OCI-LY1 (cell line): ENCODE measurements around the gene ZMIZ2.

Experiments used
- EZH2 ChIP-seq: fragments of 200-600 bp; sonication (generic), shearing (Covaris generic); IDR thresholded peaks from 2 replicates; pipeline ENCODE4 v1.8.0; 2017; ENCODE audit warnings: borderline replicate concordance, mixed run types, mild to moderate bottlenecking, antibody characterized with exemption, low read length, moderate library complexity, mixed read lengths
- TF ChIP-seq, protein P1 (sequence below): fragments of 200-600 bp; sonication (generic), shearing (Covaris generic); IDR thresholded peaks from 2 replicates; pipeline ENCODE4 v1.5.1; 2017; ENCODE audit warnings: mild to moderate bottlenecking, antibody characterized with exemption, low read length, moderate library complexity, mixed read lengths

DNA sequence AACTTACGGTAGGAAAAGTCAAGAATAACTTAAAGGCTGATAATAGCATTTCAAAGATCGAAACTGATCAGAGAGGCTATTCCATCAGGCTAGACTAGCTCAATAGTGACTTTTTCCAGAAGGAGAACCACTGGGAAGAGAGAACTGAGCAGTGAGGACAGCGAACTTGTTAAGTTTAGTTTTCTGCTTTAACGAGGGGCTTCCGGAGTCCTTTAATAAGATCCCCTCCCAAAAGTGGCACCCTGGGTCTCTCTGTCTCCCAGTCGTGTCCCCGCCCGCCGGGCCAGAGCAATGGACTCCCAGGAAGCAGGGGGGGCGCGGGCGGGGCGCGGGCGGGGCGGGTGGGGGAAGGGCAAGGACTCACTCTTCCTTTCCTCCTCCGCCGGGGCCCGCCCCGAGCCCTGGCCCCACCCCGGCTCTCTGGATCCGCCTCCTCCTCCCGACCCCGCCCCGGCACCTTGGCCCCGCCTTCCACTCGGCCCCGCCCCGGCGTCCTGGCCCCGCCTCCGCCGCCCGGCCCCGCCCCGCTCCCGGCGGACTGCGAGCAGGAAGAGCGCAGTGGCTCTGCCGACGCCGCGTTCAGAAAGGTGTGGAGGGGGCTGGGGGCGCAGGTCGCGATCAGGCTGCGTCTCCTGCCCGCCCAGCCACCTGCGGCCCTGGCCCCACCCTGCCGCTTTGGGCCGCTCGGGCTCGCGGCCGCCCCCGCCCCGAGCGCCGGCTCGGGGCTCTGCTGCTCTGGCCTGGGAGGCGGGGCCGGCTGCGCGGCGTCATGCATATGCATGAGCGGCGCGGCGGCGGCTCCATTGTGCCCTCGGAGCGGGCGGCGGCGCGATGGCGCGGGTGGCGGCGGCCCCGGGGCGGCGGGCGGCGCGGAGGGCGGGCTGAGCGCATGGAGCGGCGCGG lies at the start of gene ZMIZ2:
- TF ChIP-seq EZH2, result no peak
- TF ChIP-seq, protein P1, sequence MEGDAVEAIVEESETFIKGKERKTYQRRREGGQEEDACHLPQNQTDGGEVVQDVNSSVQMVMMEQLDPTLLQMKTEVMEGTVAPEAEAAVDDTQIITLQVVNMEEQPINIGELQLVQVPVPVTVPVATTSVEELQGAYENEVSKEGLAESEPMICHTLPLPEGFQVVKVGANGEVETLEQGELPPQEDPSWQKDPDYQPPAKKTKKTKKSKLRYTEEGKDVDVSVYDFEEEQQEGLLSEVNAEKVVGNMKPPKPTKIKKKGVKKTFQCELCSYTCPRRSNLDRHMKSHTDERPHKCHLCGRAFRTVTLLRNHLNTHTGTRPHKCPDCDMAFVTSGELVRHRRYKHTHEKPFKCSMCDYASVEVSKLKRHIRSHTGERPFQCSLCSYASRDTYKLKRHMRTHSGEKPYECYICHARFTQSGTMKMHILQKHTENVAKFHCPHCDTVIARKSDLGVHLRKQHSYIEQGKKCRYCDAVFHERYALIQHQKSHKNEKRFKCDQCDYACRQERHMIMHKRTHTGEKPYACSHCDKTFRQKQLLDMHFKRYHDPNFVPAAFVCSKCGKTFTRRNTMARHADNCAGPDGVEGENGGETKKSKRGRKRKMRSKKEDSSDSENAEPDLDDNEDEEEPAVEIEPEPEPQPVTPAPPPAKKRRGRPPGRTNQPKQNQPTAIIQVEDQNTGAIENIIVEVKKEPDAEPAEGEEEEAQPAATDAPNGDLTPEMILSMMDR, result no peak
